Measurements from ENCODE around the gene ACBD4. TPM values are rescaled to one million over a fixed set of nuclear protein-coding genes. Genes with fewer than 3 reads are reported as not detected.
A peak's percentile ranks its signal among the peaks of the same experiment; 100 is the strongest.

The ACBD4 gene
- total RNA-seq, 2 donors from 2014 or later, result 21.5 to 27.9 TPM

GRCh38 chr17:45127207-45127547 is 8.3 kb upstream of the ACBD4 start:
- no peaks in the 10 kb centered on the region for H3K9me3 ChIP-seq
- H3K27me3 ChIP-seq (replicated peaks; ENCODE audit: insufficient read depth), result no peaks in the 10 kb centered on the region
- no peak for TF ChIP-seq CTCF (IDR thresholded peaks at IDR 0.05)

GRCh38 chr17:45127548-45128300 is 7.8 kb upstream of the ACBD4 start:
- Histone ChIP-seq H3K27ac (peak overlapping the region; percentile 89 to 99), H3K36me3 (no peaks in the 10 kb centered on the region), H3K27me3 (replicated peaks; ENCODE audit: insufficient read depth) (no peaks in the 10 kb centered on the region), H3K4me3 (peak overlapping the region; percentile 47), H3K9me3 (no peaks in the 10 kb centered on the region), H3K4me1 (ENCODE audit: control insufficient read depth in 1 of 2, low read depth in 2 of 2) (peaks cover 39 to 84% of the 10 kb centered on the region in 2 donors)
- ATAC-seq (ENCODE audit: insufficient number of reproducible peaks, low FRiP score, low read depth), result no peak
- no peak for TF ChIP-seq CTCF (IDR thresholded peaks at IDR 0.05)
- DNase-seq (ENCODE audit: low spot score), result no peak

More at GRCh38 chr17:45127207-45127547, 8.3 kb upstream of the ACBD4 start:
- peaks cover 45 to 89% of the 10 kb centered on the region in 2 donors for H3K4me1 ChIP-seq (ENCODE audit: control insufficient read depth in 1 of 2, low read depth in 2 of 2)
- peak overlapping the region; percentile 89 to 99 for H3K27ac ChIP-seq
- DNase-seq (ENCODE audit: low spot score), result no peak
- H3K4me3 ChIP-seq, result peak overlapping the region; percentile 47
- ATAC-seq (ENCODE audit: insufficient number of reproducible peaks, low FRiP score, low read depth), result no peak
- no peaks in the 10 kb centered on the region for H3K36me3 ChIP-seq

GRCh38 chr17:45128331-45128730 is 7.2 kb upstream of the ACBD4 start:
- Histone ChIP-seq H3K4me3 (peak overlapping the region; percentile 47), H3K9me3 (no peaks in the 10 kb centered on the region), H3K27ac (peak overlapping the region; percentile 89 to 99), H3K36me3 (no peaks in the 10 kb centered on the region), H3K27me3 (replicated peaks; ENCODE audit: insufficient read depth) (no peaks in the 10 kb centered on the region), H3K4me1 (ENCODE audit: control insufficient read depth in 1 of 2, low read depth in 2 of 2) (peaks cover 35 to 78% of the 10 kb centered on the region in 2 donors)
- ATAC-seq (ENCODE audit: insufficient number of reproducible peaks, low FRiP score, low read depth) (no peak), DNase-seq (ENCODE audit: low spot score) (no peak)
- TF ChIP-seq CTCF (IDR thresholded peaks at IDR 0.05), result no peak

- ATAC-seq (ENCODE audit: insufficient number of reproducible peaks, low FRiP score, low read depth) (no peak), DNase-seq (ENCODE audit: low spot score) (no peak)
- no peak for TF ChIP-seq CTCF (IDR thresholded peaks at IDR 0.05)
- peaks cover 32 to 75% of the 10 kb centered on the region in 2 donors for H3K4me1 ChIP-seq (ENCODE audit: control insufficient read depth in 1 of 2, low read depth in 2 of 2)
- no peaks in the 10 kb centered on the region for H3K9me3 ChIP-seq
- H3K36me3 ChIP-seq, result no peaks in the 10 kb centered on the region
- peak overlapping the region; percentile 89 to 99 for H3K27ac ChIP-seq
- no peaks in the 10 kb centered on the region for H3K27me3 ChIP-seq (replicated peaks; ENCODE audit: insufficient read depth)
- peak overlapping the region; percentile 47 for H3K4me3 ChIP-seq
Measured at GRCh38 chr17:45128989-45129388, 6.5 kb upstream of the ACBD4 start.

GRCh38 chr17:45129426-45129939 is 6.0 kb upstream of the ACBD4 start:
- ATAC-seq (ENCODE audit: insufficient number of reproducible peaks, low FRiP score, low read depth) (no peak), DNase-seq (ENCODE audit: low spot score) (no peak)
- Histone ChIP-seq H3K4me3 (peak overlapping the region; percentile 96), H3K4me1 (ENCODE audit: control insufficient read depth in 1 of 2, low read depth in 2 of 2) (peaks cover 29 to 71% of the 10 kb centered on the region in 2 donors), H3K36me3 (no peaks in the 10 kb centered on the region), H3K27me3 (replicated peaks; ENCODE audit: insufficient read depth) (no peaks in the 10 kb centered on the region), H3K9me3 (no peaks in the 10 kb centered on the region), H3K27ac (peak overlapping the region; percentile 89 to 99)
- no peak for TF ChIP-seq CTCF (IDR thresholded peaks at IDR 0.05)

Measured in thoracic aorta (tissue), 2 donors.